Measurements from ENCODE around the gene RIBC1.
"Not testable (repeated sequence)": the region's sequence is repeated elsewhere in the genome, so short reads cannot be mapped to it uniquely, and the experiment has no call there.

RIBC1 gene

GRCh38 chrX:53422861-53423306, at the start of gene RIBC1:
Gene RIBC1 (plus strand): TSS chrX:53422873. CDS start chrX:53426277, 3,404 bp downstream.
- DNase-seq = no peak

GRCh38 chrX:53373307-53373706, 49.4 kb upstream of the RIBC1 start:
- DNase-seq = no peak

- DNase-seq = no peak
These were observed 48.4 kb upstream of the RIBC1 start for GRCh38 chrX:53374222-53374820.

GRCh38 chrX:53374923-53375322, 47.8 kb upstream of the RIBC1 start:
- DNase-seq = no peak

- no peak for DNase-seq
These were observed 45.8 kb upstream of the RIBC1 start for GRCh38 chrX:53376888-53377287.

GRCh38 chrX:53377464-53377863, 45.2 kb upstream of the RIBC1 start:
- no peak for DNase-seq

- DNase-seq = no peak
These were observed 43.5 kb upstream of the RIBC1 start for GRCh38 chrX:53379008-53379710.

- no peak for DNase-seq
These were observed 42.9 kb upstream of the RIBC1 start for GRCh38 chrX:53379747-53380146.

- DNase-seq = no peak
These were observed 39.1 kb upstream of the RIBC1 start for GRCh38 chrX:53383376-53384076.

- no peak for DNase-seq
These were observed 26.9 kb upstream of the RIBC1 start for GRCh38 chrX:53395605-53396298.

- DNase-seq = no peak
These were observed 24.5 kb upstream of the RIBC1 start for GRCh38 chrX:53398216-53398615.

- no peak for DNase-seq
These were observed 19.1 kb upstream of the RIBC1 start for GRCh38 chrX:53403535-53403934.

GRCh38 chrX:53412446-53412845, 10.2 kb upstream of the RIBC1 start:
- DNase-seq = no peak

- DNase-seq = not testable (repeated sequence)
These were observed 2.3 kb upstream of the RIBC1 start for GRCh38 chrX:53420351-53420750.

GRCh38 chrX:53421125-53421524, 1.5 kb upstream of the RIBC1 start:
- no peak for DNase-seq

- DNase-seq = no peak
These were observed 944 bp upstream of the RIBC1 start for GRCh38 chrX:53421772-53422085.

GRCh38 chrX:53422086-53422860, 400 bp upstream of the RIBC1 start, which contains the start of gene SMC1A:
Gene SMC1A (minus strand): TSS chrX:53422654. CDS start chrX:53422600, 54 bp downstream.
- DNase-seq = peak; percentile 96

GRCh38 chrX:53429755-53430154, 7.1 kb downstream of the RIBC1 start:
- DNase-seq = no peak

- DNase-seq = no peak
These were observed 7.6 kb downstream of the RIBC1 start for GRCh38 chrX:53430231-53430630.

GRCh38 chrX:53433651-53434639, 11.3 kb downstream of the RIBC1 start, which contains the start of gene HSD17B10:
Gene HSD17B10 (minus strand): TSS chrX:53434370. CDS start chrX:53434345, 25 bp downstream.
- DNase-seq = peak; percentile 82

- DNase-seq = peak; percentile 6
These were observed 13.3 kb downstream of the RIBC1 start for GRCh38 chrX:53435997-53436396.
